Measurements from ENCODE around the gene CYP27B1.
"Not testable (repeated sequence)": the region's sequence is repeated elsewhere in the genome, so short reads cannot be mapped to it uniquely, and the experiment has no call there.

- not testable (repeated sequence) for TF ChIP-seq CTCF (IDR thresholded peaks at IDR 0.05; ENCODE audit: low read length); EZH2 (IDR thresholded peaks at IDR 0.05; ENCODE audit: borderline replicate concordance, low read length)
These were observed 44.9 kb downstream of the CYP27B1 start for GRCh38 chr12:57721846-57722608.

All from OCI-LY1 (cell line).